A549 (cell line): Measurements from ENCODE around the gene SGIP1.

Experiments
- HOXB5 ChIP-seq: fragments of 250-450 bp; sonication (Bioruptor Pico); IDR thresholded peaks from 2 replicates; pipeline ENCODE4 v1.5.0; 2020; ENCODE audit warnings: mild to moderate bottlenecking, moderate library complexity
- JUNB ChIP-seq: fragments of >200 bp; sonication (Bioruptor Twin); formaldehyde crosslinking; IDR thresholded peaks from 2 replicates; pipeline ENCODE4 v1.6.1; 2016
- KDM5A ChIP-seq: fragments of 200-600 bp; sonication (generic); IDR thresholded peaks from 2 replicates; pipeline ENCODE4 v1.6.1; 2016; ENCODE audit warnings: antibody characterized with exemption, mild to moderate bottlenecking
- MAFK ChIP-seq: fragments of 450-650 bp; IDR thresholded peaks from 2 replicates; pipeline ENCODE4 v1.6.1; 2014; ENCODE audit not compliant: partially characterized antibody
- MAZ ChIP-seq: fragments of 150-350 bp; IDR thresholded peaks from 2 replicates; pipeline ENCODE4 v1.6.1; 2014; ENCODE audit warnings: antibody characterized with exemption, low read depth, low read length, borderline replicate concordance
- POLR2A ChIP-seq: IDR thresholded peaks from 2 replicates; pipeline ENCODE4 v1.6.1; 2012; ENCODE audit warnings: mild to moderate bottlenecking, low read length
- RFX5 ChIP-seq: fragments of 450-650 bp; IDR thresholded peaks from 2 replicates; pipeline ENCODE4 v1.7.1; 2014; ENCODE audit warnings: antibody characterized with exemption, mild to moderate bottlenecking, moderate library complexity
- SREBF2 ChIP-seq: fragments of 450-650 bp; IDR thresholded peaks from 2 replicates; pipeline ENCODE4 v1.6.1; 2014; ENCODE audit warnings: mild to moderate bottlenecking, moderate library complexity
- TF ChIP-seq, protein P1 (sequence below): fragments of >200 bp; sonication (Bioruptor Twin); formaldehyde crosslinking; IDR thresholded peaks from 3 replicates; pipeline ENCODE4 v1.5.1; 2016
- TF ChIP-seq, protein P2 (sequence below): fragments of 200-600 bp; sonication (generic); IDR thresholded peaks from 2 replicates; pipeline ENCODE4 v1.6.1; 2016; ENCODE audit warnings: antibody characterized with exemption, mild to moderate bottlenecking, moderate library complexity
- TF ChIP-seq, protein P3 (sequence below): fragments of 450-650 bp; IDR thresholded peaks from 2 replicates; pipeline ENCODE4 v1.6.1; 2014; ENCODE audit warnings: antibody characterized with exemption

DNA sequence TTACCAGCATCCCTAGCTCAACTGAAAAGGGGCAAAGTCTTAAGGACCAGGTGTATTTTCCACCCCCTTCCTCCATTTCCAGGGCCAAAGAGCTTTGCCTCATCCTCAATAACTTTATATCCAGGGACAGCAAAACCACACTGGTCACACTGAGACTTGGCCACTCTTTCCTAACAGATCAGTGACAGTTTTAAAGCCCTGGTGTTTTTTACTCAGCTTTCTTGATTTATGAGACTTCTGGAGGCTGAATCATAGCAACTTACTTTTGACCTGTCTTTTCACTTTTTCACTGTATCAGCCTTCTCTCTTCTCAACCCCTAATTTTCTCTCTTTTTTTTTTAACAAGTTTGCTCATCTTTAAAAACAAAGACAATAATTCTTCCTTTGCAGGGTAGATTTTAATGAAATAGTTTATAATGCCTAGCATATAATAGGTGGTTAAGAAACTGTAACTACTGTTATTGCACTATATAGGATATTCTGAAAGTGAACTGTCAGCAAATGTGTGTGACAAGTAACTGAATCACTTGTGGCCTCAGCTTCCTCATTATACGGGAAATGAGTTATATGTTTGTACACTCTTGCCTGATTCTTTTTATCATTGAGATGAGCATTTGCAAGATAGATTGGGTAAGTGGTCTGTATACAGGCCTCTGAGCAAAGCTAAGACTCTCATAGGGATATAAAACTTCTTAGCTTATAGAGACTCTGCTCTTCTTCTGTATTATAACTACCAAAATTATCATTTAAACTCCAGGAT lies 198.6 kb downstream of the SGIP1 start:
- TF ChIP-seq, protein P1, sequence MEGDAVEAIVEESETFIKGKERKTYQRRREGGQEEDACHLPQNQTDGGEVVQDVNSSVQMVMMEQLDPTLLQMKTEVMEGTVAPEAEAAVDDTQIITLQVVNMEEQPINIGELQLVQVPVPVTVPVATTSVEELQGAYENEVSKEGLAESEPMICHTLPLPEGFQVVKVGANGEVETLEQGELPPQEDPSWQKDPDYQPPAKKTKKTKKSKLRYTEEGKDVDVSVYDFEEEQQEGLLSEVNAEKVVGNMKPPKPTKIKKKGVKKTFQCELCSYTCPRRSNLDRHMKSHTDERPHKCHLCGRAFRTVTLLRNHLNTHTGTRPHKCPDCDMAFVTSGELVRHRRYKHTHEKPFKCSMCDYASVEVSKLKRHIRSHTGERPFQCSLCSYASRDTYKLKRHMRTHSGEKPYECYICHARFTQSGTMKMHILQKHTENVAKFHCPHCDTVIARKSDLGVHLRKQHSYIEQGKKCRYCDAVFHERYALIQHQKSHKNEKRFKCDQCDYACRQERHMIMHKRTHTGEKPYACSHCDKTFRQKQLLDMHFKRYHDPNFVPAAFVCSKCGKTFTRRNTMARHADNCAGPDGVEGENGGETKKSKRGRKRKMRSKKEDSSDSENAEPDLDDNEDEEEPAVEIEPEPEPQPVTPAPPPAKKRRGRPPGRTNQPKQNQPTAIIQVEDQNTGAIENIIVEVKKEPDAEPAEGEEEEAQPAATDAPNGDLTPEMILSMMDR: no peak
- TF ChIP-seq, protein P2, sequence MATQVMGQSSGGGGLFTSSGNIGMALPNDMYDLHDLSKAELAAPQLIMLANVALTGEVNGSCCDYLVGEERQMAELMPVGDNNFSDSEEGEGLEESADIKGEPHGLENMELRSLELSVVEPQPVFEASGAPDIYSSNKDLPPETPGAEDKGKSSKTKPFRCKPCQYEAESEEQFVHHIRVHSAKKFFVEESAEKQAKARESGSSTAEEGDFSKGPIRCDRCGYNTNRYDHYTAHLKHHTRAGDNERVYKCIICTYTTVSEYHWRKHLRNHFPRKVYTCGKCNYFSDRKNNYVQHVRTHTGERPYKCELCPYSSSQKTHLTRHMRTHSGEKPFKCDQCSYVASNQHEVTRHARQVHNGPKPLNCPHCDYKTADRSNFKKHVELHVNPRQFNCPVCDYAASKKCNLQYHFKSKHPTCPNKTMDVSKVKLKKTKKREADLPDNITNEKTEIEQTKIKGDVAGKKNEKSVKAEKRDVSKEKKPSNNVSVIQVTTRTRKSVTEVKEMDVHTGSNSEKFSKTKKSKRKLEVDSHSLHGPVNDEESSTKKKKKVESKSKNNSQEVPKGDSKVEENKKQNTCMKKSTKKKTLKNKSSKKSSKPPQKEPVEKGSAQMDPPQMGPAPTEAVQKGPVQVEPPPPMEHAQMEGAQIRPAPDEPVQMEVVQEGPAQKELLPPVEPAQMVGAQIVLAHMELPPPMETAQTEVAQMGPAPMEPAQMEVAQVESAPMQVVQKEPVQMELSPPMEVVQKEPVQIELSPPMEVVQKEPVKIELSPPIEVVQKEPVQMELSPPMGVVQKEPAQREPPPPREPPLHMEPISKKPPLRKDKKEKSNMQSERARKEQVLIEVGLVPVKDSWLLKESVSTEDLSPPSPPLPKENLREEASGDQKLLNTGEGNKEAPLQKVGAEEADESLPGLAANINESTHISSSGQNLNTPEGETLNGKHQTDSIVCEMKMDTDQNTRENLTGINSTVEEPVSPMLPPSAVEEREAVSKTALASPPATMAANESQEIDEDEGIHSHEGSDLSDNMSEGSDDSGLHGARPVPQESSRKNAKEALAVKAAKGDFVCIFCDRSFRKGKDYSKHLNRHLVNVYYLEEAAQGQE: no peak
- TF ChIP-seq JUNB (no peak), MAZ (no peak), POLR2A (no peak), MAFK (peak; percentile 15), KDM5A (no peak), RFX5 (no peak), HOXB5 (no peak), SREBF2 (no peak)
- TF ChIP-seq, protein P3, sequence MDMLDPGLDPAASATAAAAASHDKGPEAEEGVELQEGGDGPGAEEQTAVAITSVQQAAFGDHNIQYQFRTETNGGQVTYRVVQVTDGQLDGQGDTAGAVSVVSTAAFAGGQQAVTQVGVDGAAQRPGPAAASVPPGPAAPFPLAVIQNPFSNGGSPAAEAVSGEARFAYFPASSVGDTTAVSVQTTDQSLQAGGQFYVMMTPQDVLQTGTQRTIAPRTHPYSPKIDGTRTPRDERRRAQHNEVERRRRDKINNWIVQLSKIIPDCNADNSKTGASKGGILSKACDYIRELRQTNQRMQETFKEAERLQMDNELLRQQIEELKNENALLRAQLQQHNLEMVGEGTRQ: no peak
